CD4-positive, CD25-positive, alpha-beta regulatory T cell (primary cell): ENCODE data around the gene GPRIN2. TPM values are rescaled to one million over a fixed set of nuclear protein-coding genes. Genes with fewer than 3 reads are reported as not detected.
A peak's percentile ranks its signal among the peaks of the same experiment; 100 is the strongest.

Source experiments
- ATAC-seq, 2 donors: fragments of 150-1000 bp; cut with Tn5 transposase; one replicate each; pipeline ENCODE4 v1.10.0; 2021; ENCODE audit warnings: low read depth in 2 of 2, moderate number of reproducible peaks in 2 of 2, moderate library complexity in 1 of 2
- DNase-seq, 3 donors: peaks; one replicate each; pipeline versions ENCODE4 v3.0.0 to v3.0.0-alpha.2; 2012 to 2022; ENCODE audit warnings: mixed read lengths in 1 of 3
- H3K27ac ChIP-seq: one replicate; pipeline ENCODE4 v1.7.0; 2013; ENCODE audit warnings: mild to moderate bottlenecking, low read length; ENCODE audit not compliant: insufficient read depth, poor library complexity, severe bottlenecking
- H3K27me3 ChIP-seq: one replicate; pipeline ENCODE4 v1.7.0; 2013; ENCODE audit warnings: low read length; ENCODE audit not compliant: control insufficient read depth, insufficient read depth
- H3K36me3 ChIP-seq: one replicate; pipeline ENCODE4 v1.7.0; 2013; ENCODE audit warnings: mild to moderate bottlenecking, low read length, moderate library complexity; ENCODE audit not compliant: control insufficient read depth, insufficient read depth
- H3K4me1 ChIP-seq: 2 replicates; pipeline ENCODE4 v1.7.0; 2013; ENCODE audit warnings: mild to moderate bottlenecking, low read length; ENCODE audit not compliant: insufficient read depth, control insufficient read depth, poor library complexity, severe bottlenecking
- H3K4me3 ChIP-seq: one replicate; pipeline ENCODE4 v1.7.0; 2013; ENCODE audit warnings: low read depth, mild to moderate bottlenecking, low read length, moderate library complexity
- H3K9me3 ChIP-seq, 2 experiments: 1 replicate in 1 of 2; 2 replicates in 1 of 2; pipeline ENCODE4 v1.7.0; 2013; ENCODE audit warnings: low read length in 2 of 2, mild to moderate bottlenecking in 1 of 2, moderate library complexity in 1 of 2; ENCODE audit not compliant: control insufficient read depth in 2 of 2
- H3K27ac Mint-ChIP-seq, 3 donors: one replicate each; pipeline ENCODE4 v1.8.0; 2020 to 2022; ENCODE audit warnings: mild to moderate bottlenecking in 3 of 3, mixed read lengths in 3 of 3, moderate library complexity in 2 of 3
- H3K27me3 Mint-ChIP-seq: one replicate; pipeline ENCODE4 v1.8.0; 2022; ENCODE audit warnings: mild to moderate bottlenecking, mixed read lengths
- H3K36me3 Mint-ChIP-seq: one replicate; pipeline ENCODE4 v1.8.0; 2020; ENCODE audit warnings: mixed read lengths
- H3K4me1 Mint-ChIP-seq, 4 donors: one replicate each; pipeline ENCODE4 v1.8.0; 2020 to 2022; ENCODE audit warnings: mixed read lengths in 4 of 4, mild to moderate bottlenecking in 1 of 4
- H3K4me3 Mint-ChIP-seq, 4 donors: one replicate each; pipeline ENCODE4 v1.8.0; 2020 to 2022; ENCODE audit warnings: mild to moderate bottlenecking in 4 of 4, mixed read lengths in 4 of 4, moderate library complexity in 3 of 4
- H3K9me3 Mint-ChIP-seq, 7 donors: one replicate each; pipeline ENCODE4 v1.8.0; 2020 to 2022; ENCODE audit warnings: mixed read lengths in 7 of 7, mild to moderate bottlenecking in 3 of 7, moderate library complexity in 2 of 7
- polyA plus RNA-seq, 4 donors: library from polyadenylated mRNA; unstranded; fragments of 300-500 nt; fragmentation: Illumina TruSeq; gene quantifications; one replicate each; pipeline ENCODE4 v1.2.3, GENCODE V29; 2021
- total RNA-seq: library from RNA; stranded (reverse); gene quantifications from one replicate; pipeline ENCODE4 v1.2.3, GENCODE V29; 2022

Gene GPRIN2
- total and polyA plus RNA-seq, 5 donors from 2014 or later, result not detected

- H3K36me3 ChIP-seq, result no peaks in the 10 kb centered on the region
- H3K4me3 ChIP-seq, result no peak overlapping the region
- Mint-ChIP-seq H3K36me3 (no peaks in the 10 kb centered on the region), H3K4me1 (peaks cover 0 to 15% (median 0%) of the 10 kb centered on the region in 4 donors), H3K4me3 (no peak overlapping the region), H3K27me3 (peaks cover 17% of the 10 kb centered on the region), H3K9me3 (no peaks in the 10 kb centered on the region), H3K27ac (no peak overlapping the region)
- ATAC-seq, result no peak
- no peak overlapping the region for H3K27ac ChIP-seq
- peaks cover 10% of the 10 kb centered on the region for H3K27me3 ChIP-seq
- H3K4me1 ChIP-seq, result no peaks in the 10 kb centered on the region
- no peaks in the 10 kb centered on the region for H3K9me3 ChIP-seq
- no peak for DNase-seq
Measured at GRCh38 chr10:46560381-46560780, 3.9 kb upstream of the GPRIN2 start.

- Mint-ChIP-seq H3K9me3 (no peaks in the 10 kb centered on the region), H3K27ac (no peak overlapping the region), H3K27me3 (peaks cover 17% of the 10 kb centered on the region), H3K36me3 (no peaks in the 10 kb centered on the region), H3K4me1 (peaks cover 0 to 15% (median 0%) of the 10 kb centered on the region in 4 donors), H3K4me3 (no peak overlapping the region)
- Histone ChIP-seq H3K36me3 (no peaks in the 10 kb centered on the region), H3K4me3 (no peak overlapping the region), H3K27ac (no peak overlapping the region), H3K4me1 (no peaks in the 10 kb centered on the region), H3K9me3 (no peaks in the 10 kb centered on the region), H3K27me3 (peaks cover 12% of the 10 kb centered on the region)
- DNase-seq, result no peak
- ATAC-seq, result no peak
Measured at GRCh38 chr10:46559231-46559671, 2.8 kb upstream of the GPRIN2 start.

GRCh38 chr10:46558392-46559185 is 2.1 kb upstream of the GPRIN2 start:
- H3K27me3 ChIP-seq, result peaks cover 12% of the 10 kb centered on the region
- Mint-ChIP-seq H3K9me3 (no peaks in the 10 kb centered on the region), H3K4me3 (no peak overlapping the region), H3K4me1 (peaks cover 0 to 15% (median 0%) of the 10 kb centered on the region in 4 donors), H3K36me3 (no peaks in the 10 kb centered on the region), H3K27me3 (peaks cover 18% of the 10 kb centered on the region), H3K27ac (no peak overlapping the region)
- no peaks in the 10 kb centered on the region for H3K36me3 ChIP-seq
- no peaks in the 10 kb centered on the region for H3K9me3 ChIP-seq
- DNase-seq (no peak), ATAC-seq (no peak)
- no peaks in the 10 kb centered on the region for H3K4me1 ChIP-seq
- H3K27ac ChIP-seq, result no peak overlapping the region
- H3K4me3 ChIP-seq, result no peak overlapping the region

GRCh38 chr10:46558122-46558391 is 1.6 kb upstream of the GPRIN2 start:
- Mint-ChIP-seq H3K4me3 (peak overlapping the region in 2 of 4 donors; percentile 33 to 40), H3K9me3 (no peaks in the 10 kb centered on the region)
- no peak for DNase-seq

GRCh38 chr10:46557319-46558121 is 1.1 kb upstream of the GPRIN2 start:
- no peak for DNase-seq
- H3K4me3 ChIP-seq, result no peak overlapping the region
- H3K27ac Mint-ChIP-seq, result no peak overlapping the region
- peaks cover 0 to 15% (median 0%) of the 10 kb centered on the region in 4 donors for H3K4me1 Mint-ChIP-seq
- H3K9me3 Mint-ChIP-seq, result no peaks in the 10 kb centered on the region
- H3K9me3 ChIP-seq, result no peaks in the 10 kb centered on the region
- H3K4me3 Mint-ChIP-seq, result peak overlapping the region in 2 of 4 donors; percentile 52 to 85
- peaks cover 13% of the 10 kb centered on the region for H3K27me3 ChIP-seq
- H3K36me3 Mint-ChIP-seq, result no peaks in the 10 kb centered on the region
- H3K36me3 ChIP-seq, result no peaks in the 10 kb centered on the region
- H3K27ac ChIP-seq, result no peak overlapping the region
- no peak for ATAC-seq
- H3K27me3 Mint-ChIP-seq, result peaks cover 21% of the 10 kb centered on the region
- no peaks in the 10 kb centered on the region for H3K4me1 ChIP-seq

More at GRCh38 chr10:46558122-46558391, 1.6 kb upstream of the GPRIN2 start:
- no peaks in the 10 kb centered on the region for H3K36me3 ChIP-seq
- no peak overlapping the region for H3K4me3 ChIP-seq
- H3K27ac Mint-ChIP-seq, result no peak overlapping the region
- peaks cover 13% of the 10 kb centered on the region for H3K27me3 ChIP-seq
- peaks cover 0 to 15% (median 0%) of the 10 kb centered on the region in 4 donors for H3K4me1 Mint-ChIP-seq
- no peaks in the 10 kb centered on the region for H3K9me3 ChIP-seq
- no peak overlapping the region for H3K27ac ChIP-seq
- no peaks in the 10 kb centered on the region for H3K4me1 ChIP-seq
- H3K36me3 Mint-ChIP-seq, result no peaks in the 10 kb centered on the region
- H3K27me3 Mint-ChIP-seq, result peaks cover 21% of the 10 kb centered on the region
- ATAC-seq, result no peak

GRCh38 chr10:46555713-46556514 is 544 bp downstream of the GPRIN2 start:
- peak overlapping the region in 2 of 4 donors; percentile 13 to 62 for H3K4me3 Mint-ChIP-seq
- no peak overlapping the region for H3K27ac ChIP-seq
- no peak overlapping the region for H3K27ac Mint-ChIP-seq
- H3K4me3 ChIP-seq, result no peak overlapping the region
- no peaks in the 10 kb centered on the region for H3K9me3 Mint-ChIP-seq
- H3K36me3 ChIP-seq, result no peaks in the 10 kb centered on the region
- H3K36me3 Mint-ChIP-seq, result no peaks in the 10 kb centered on the region
- H3K27me3 Mint-ChIP-seq, result peaks cover 21% of the 10 kb centered on the region
- peaks cover 13% of the 10 kb centered on the region for H3K27me3 ChIP-seq
- no peak for ATAC-seq
- H3K4me1 Mint-ChIP-seq, result peaks cover 0 to 15% (median 0%) of the 10 kb centered on the region in 4 donors
- no peaks in the 10 kb centered on the region for H3K4me1 ChIP-seq
- DNase-seq, result no peak
- no peaks in the 10 kb centered on the region for H3K9me3 ChIP-seq

GRCh38 chr10:46555366-46555712 is 1.1 kb downstream of the GPRIN2 start:
- no peaks in the 10 kb centered on the region for H3K36me3 Mint-ChIP-seq
- H3K36me3 ChIP-seq, result no peaks in the 10 kb centered on the region
- H3K27me3 ChIP-seq, result peaks cover 13% of the 10 kb centered on the region

More at GRCh38 chr10:46555366-46555712, 1.1 kb downstream of the GPRIN2 start:
- Mint-ChIP-seq H3K4me1 (peaks cover 0 to 15% (median 0%) of the 10 kb centered on the region in 4 donors), H3K9me3 (no peaks in the 10 kb centered on the region), H3K27me3 (peaks cover 21% of the 10 kb centered on the region), H3K27ac (no peak overlapping the region), H3K4me3 (peak overlapping the region in 1 of 4 donors; percentile 62)
- ATAC-seq (no peak), DNase-seq (no peak)
- Histone ChIP-seq H3K4me1 (no peaks in the 10 kb centered on the region), H3K27ac (no peak overlapping the region), H3K9me3 (no peaks in the 10 kb centered on the region), H3K4me3 (no peak overlapping the region)
